DMS153 treated with DMSO at 0.1 percent for 48 hours (cell line): ENCODE results near the gene B3GNT2.

Experiments used
- DNase-seq: peaks from one replicate; lab custom pipeline; 2025; ENCODE audit not compliant: unreplicated experiment; lab: John Stamatoyannopoulos, UW

B3GNT2 gene

DNA sequence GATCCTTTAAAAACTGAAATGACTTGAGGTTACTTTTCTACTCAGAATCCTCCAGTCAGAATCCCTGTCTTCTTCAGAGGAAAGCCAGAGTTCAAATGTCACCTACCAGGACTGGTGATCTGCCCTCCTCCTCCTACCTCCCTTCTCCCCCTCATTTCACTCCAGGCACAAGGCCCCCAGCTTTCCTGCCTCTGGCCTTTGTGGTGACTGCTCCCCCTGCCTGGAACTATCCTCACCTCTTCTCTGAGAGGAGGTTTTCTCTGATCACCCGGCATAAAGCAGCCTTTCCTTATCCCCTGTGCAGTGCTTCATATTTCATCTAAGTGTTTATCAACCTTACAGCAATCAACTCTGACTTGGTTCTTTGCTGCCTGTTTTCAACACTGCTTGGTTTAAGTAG is 6.8 kb downstream of the B3GNT2 start:
- DNase-seq, result no peak

DNA sequence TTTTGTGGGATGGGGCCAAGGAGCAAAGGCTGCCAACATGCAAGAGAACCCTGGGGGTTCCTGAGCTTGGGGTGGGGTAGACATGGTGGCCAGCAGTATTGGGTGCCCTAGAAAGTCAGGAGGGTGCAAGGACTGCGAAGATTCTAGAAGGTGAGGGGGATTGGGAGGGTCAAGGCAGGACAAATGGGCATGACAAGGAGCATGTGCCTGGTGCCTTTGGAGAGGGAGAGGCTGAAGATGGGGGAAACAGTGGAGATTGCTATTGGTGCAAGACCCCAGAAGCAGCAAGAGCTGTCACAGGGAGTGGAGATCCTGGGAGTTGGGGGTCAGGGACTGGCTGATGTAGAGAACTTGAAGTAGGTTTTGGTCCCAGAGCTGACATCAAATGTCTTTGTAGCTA is 7.5 kb downstream of the B3GNT2 start:
- DNase-seq, result no peak

DNA sequence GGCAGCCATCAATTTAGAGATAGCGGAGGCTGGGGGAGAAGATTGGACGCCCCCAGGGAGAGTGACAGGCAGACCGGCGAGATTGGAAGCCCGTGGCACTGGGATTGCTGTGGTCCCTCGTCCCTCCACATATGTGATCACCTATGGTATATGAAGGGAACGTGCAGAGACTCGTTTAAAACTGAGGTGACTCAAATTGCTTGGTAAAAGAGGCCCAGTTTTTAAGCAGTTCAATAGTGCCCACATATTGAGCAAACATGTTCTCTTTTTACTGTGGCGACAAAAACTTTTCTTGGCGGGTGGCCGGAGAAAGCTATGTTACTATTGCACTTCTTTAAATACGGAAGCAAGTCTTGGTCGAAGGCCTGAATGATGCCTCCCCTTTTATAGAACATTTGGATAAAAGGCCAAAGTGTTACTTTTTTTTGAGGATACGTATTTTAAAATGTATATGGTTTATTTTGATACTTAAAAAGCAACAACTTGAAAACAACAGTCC is 9.1 kb downstream of the B3GNT2 start:
- DNase-seq, result no peak

DNA sequence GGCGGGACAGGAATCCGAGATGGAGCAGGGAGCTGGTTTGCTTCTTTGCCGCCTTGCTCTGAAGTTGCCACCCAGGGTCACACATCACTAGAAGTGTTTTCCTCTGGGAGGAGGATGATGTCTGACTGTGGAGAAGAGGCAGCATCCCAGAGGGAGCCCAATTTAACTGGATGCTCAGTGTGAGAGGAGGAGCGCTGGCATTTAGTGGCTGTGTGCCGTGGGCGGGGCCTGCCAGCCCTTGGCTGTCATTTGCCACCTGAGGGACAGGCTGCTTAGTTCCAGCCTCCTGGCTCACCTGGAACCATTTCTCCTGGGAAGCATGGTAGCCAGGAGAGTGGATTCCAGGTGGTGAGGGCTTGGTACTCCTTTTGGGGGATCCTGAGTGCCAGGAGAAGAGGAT is 9.6 kb downstream of the B3GNT2 start:
- DNase-seq, result no peak

DNA sequence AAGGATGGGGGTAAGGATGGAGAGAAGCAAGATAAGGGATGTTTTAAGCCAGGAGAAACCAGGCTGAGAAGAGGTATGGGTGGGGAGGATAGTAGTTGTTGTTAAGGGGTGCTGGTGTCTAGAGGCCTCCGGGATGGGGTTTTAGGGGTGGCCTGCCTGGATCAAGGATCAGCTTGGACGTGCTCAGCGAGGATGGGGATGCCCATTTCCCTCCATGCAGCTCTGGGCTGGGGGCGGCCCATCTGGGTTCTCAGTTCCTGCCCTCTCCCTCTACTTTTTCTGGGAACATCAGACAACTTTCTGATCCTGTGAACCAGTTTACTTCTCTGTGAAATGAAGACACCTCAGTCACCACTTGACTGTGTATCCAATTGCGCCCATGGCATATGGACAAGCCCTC is 10.1 kb downstream of the B3GNT2 start:
- DNase-seq, result no peak

DNA sequence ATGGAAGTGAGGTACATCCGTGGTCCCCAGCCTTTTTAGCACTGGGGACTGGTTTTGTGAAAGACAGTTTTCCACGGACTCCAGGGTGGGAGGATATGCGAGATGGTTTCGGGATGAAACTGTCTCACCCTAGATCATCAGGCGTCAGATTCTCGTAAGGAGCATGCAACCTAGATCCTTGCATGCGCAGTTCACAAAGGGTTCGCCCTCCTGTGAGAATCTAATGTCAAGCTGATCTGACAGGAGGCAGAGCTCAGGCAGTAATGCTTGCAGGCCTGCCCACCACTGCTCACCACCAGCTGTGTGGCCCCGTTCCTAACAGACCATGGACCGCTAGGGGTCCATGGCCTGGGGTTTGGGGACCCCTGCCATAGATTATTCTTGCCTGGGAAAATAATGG is 11.6 kb downstream of the B3GNT2 start:
- DNase-seq, result no peak

DNA sequence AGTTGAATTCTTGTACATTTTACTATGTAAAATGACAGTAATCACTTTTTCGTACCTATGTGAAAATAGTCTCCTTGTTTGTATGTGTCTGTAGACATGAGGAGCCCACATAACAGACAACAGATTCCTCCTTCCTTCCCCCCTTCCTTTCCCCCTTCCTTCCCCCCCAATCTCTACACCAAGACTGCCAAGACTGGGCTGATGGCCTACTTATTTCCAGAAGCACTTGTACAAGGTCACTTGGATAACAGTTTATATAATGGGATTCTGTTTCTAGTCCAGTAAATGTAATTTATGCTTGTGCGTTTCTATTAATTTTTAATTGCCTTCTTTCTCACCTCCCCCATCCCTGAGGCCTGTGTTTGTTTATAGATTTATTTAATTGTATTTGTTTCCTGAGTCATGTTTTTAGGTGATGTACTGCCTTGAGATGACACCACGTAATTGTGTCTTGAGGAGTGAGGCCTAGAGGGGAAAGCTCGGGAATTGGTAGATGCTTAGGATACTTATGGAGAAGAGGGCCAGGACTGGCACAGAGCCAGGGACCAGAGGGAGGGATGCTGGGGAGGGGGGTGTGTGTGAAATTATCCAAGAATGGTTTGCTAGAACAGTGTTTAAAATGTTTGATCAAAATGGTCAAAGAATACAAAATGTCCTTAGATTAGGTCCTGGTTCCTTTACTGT is 12.3 kb downstream of the B3GNT2 start:
- no peak for DNase-seq

DNA sequence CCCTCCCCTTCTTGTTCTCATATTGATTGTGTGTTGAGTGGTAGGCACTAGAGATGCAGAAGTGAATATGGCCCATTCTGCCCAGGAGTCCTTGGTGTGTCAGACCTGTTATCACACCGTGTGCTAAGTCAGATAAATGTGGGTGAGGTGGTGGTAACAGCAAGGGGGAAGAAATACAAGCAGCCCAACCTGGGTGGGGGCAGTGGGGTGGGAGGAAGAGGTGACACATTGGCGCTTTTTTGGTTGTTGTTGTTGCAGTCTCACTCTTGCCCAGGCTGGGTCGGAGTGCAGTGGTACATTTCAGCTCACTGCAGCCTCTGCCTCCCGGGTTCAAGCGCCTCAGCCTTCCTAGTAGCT is 12.8 kb downstream of the B3GNT2 start:
- DNase-seq, result no peak

DNA sequence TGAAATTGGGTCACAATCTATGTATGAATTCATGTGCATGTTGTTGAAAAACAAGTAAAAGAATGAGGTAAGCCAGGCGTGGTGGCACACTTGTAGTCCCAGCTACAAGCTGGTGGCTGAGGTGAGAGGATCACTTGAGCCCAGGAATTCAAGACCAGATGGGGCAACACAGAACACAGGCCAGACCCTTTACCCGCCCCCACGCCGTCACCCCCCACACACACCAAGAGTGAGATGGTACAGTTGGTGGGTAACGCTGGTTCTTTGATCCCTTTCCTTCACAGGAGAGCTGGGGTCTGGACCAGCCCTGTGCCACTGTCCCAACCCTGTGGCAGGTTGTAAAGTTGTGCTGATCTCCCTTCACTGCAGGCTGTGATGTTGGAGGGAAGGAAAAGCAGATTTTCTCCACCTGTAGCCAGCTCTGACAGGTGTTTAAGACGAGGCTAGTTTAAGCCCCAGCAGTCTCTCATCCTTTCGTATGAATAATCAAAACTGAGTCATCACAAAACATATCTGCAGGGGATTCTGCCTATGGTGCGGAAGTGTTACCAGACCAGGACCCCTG is 13.6 kb downstream of the B3GNT2 start:
- DNase-seq, result no peak

DNA sequence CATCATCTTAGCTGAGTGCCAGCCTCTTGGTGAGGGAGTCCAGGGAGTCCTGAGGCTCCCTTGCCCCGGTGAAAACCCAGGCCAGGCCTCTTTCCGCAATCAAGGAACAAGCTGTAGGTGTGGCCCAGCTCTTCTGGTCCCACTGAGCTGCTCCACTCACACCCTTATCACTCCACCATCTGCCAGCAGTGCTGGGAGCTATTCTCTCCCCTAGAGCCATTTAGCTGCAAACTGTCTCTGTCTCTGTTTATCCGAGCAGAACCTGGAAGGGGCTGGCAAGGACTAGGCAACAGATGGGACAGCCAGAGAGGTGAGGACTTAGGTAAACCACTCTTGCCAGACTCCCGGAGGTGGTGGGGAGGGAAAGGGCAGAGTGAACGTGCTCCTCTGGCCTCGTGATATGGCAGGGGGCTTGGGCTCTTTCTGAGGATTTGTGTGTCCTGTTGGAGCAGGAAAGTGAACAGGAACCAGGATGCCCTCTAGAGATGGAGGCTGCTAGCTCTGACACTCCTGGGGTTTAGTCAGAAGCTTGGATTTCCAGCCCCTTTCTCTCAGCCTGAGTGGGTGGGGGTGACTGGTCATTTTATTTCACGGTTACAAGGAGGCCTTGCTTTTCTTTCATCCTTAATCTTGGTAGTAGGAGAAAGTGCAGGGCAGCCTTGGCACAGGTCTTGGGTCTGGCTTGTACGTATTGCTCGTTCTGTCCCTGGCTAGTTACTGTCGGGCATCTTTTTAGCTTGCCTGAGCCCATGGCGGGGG is 19.6 kb downstream of the B3GNT2 start:
- no peak for DNase-seq

DNA sequence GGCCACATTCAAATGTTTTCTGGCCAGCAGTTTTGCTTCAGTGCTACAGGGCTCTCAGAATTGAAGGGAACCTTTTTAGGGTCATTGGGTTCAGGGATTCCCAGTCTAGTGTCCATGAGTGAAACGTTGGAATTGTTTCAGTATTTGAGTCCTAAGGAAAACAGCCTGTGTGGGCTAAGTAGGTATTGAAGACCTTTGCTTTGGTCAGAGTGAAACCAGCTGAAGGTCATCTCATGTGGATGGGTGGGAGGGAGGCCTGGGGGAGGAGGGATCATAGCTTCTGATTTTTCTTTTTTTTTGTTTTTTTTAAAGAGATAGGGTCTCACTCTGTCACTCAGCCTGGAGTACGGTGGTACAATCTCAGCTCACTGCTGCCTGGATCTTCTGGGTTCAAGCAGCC is 20.2 kb downstream of the B3GNT2 start:
- no peak for DNase-seq

DNA sequence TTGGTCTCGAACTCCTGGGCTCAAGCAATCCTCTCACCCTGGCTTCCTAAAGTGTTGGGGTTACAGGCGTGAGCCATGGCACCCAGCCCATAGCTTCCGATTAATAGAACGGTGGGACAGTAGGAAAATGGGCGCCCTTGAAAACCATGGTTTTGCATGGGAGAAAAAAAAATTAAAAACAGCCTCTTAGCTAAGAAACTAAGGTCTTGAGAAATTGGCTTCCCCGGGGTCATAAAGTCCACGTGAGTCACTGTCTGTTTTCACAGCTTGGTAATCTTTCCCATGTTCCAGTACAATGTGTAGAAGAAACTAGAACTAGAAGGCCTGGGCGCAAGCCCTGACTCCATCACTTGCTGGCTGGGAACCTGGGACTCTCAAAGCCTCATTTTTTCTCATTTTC is 20.7 kb downstream of the B3GNT2 start:
- no peak for DNase-seq

DNA sequence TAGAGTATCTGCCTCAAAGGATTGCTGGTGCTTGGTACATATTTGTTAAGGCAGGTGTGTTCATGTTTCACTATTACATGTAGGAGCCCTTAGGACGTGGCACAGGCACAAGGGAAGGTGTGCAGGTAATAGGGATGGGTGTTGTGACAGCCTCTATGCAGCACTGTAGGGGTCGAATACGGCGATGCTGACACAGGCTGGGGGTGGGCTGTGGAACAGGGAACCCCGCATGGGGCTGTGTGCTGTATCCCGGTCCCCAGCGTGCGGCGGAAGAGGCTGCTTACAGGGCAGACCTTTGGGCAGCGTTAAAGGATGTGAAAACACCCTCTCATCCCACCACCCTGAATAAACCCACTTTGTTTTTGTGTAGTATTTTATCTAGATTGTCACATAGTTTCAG is 21.5 kb downstream of the B3GNT2 start:
- no peak for DNase-seq

DNA sequence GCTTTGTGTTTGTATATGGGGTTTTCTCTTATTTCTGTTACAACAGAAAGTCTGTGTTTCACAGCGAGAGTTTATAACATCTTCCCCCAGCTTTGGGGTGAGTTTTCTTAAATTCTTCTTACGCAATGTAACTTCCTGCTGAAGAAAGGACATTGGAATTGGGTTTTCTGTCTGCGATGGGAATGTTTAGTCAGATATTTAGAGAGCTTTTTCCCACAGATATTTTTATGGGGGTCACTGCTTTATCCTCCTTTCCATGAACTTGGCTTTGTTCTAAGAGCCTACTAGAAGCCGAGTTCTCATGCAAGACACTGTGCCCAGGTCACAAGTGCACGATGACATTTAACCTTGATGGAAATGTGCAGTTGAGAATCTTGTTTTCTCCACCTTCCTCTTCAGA is 22.1 kb downstream of the B3GNT2 start:
- no peak for DNase-seq

DNA sequence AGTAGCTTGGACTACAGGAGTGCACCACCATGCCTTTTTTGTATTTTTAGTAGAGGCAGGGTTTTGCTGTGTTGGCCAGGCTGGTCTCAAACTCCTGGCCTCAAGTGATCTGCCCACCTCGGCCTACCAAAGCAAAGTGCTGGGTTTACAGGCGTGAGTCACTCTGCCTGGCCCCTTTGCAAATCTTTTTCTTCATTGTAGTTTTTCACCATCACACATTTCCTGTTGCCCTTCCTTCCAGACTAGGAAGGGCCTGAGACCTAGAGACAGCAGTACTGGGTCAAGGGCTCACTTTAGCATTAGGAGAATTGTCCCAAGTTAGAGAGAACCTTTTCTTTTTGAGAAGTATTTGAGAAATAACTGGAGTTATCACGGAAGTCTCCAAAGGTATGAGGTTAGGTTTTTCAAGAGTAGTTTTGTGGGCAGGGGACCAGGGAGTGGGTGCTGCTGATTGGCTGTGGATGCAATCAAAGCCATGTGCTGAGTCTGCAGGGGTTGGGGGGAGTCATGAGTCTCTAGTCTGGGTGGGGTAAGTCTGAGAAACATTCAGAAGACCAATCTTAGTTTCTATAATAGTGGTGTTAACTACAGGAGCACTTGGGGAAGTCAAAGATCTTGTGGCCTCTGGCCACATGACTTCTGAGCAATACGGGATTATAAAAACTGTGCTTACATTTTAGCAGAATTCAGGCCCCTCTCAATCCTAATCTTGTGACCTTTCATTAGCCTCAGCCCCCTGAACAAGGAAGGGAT is 23.7 kb downstream of the B3GNT2 start:
- no peak for DNase-seq

DNA sequence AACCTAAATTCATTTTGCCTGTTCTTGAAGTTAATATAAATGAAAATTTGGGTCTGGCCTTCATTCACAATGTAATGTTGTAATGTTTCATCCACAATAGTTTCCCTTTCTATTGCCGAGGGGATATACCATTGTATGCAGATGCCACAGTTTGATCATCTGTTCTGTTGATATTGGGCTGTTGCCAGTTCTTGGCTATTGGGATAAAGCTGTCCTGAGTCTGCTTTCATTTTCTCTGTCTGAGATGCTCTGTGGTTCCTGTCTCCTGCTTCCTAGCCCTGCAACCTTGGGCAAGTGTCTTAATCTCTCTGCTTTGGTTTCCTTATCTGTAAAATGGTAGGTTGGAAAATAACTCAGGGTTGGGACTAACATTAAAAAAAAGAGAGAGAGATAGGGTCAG is 25.2 kb downstream of the B3GNT2 start:
- no peak for DNase-seq

DNA sequence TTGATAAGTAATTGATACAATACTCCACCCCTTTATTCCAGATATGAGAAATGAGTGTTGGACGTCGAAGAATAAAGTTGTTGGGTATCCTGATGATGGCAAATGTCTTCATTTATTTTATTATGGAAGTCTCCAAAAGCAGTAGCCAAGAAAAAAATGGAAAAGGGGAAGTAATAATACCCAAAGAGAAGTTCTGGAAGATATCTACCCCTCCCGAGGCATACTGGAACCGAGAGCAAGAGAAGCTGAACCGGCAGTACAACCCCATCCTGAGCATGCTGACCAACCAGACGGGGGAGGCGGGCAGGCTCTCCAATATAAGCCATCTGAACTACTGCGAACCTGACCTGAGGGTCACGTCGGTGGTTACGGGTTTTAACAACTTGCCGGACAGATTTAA is 26.3 kb downstream of the B3GNT2 start:
- no peak for DNase-seq

DNA sequence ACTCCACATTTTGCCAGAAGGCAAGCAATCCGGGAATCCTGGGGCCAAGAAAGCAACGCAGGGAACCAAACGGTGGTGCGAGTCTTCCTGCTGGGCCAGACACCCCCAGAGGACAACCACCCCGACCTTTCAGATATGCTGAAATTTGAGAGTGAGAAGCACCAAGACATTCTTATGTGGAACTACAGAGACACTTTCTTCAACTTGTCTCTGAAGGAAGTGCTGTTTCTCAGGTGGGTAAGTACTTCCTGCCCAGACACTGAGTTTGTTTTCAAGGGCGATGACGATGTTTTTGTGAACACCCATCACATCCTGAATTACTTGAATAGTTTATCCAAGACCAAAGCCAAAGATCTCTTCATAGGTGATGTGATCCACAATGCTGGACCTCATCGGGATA is 26.8 kb downstream of the B3GNT2 start:
- DNase-seq, result no peak

DNA sequence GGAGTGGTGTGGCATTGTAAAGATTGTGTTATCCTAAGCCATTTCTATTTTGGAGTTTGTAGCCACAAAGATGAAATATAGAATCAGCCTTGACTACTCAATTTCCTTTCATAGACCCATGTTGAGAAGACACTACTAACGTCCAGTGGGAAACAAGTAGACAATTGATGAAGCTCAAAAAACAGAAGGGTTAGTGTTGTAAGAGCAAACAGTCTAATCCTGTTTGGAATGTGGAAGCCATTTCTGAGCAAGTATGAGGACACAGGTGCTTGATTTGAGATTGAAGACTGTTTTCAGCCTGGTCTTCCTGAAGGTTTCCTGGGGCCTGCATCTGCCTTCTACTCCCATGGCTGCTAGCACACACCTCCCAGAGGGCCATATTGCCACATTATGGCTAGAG is 29.1 kb downstream of the B3GNT2 start:
- no peak for DNase-seq

DNA sequence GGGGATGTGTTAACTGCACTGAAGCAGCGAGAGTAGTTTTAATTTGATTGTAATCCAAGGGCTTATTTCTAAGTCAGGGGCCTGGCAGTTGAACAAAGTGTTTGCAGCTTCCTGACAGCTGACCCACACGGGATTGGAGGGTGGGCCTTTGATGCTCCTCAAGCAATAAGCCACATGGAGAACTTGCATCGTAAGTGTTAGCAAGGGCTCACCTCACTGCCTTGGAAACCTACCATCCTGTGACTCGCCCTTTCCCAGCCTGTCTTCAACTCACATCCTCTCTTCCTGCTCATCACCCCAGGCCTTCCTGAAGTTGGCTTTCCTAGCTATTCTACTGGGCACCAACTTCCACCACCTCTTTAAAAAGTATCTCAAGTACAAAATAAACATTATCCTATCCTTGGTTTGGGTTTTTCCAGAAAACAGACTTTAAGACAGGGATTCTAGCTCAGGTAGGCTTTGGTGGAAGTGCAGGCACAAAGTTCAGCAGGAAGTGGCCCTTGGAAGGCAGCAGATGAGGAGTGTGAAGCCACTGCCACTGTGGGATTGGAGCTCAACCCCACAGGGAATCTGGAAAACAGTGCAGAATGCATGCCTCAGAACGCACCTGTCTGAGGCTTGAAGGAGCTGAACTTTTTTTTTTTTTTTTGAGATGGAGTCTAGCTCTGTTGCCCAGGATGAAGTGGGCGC is 31.6 kb downstream of the B3GNT2 start:
- no peak for DNase-seq

DNA sequence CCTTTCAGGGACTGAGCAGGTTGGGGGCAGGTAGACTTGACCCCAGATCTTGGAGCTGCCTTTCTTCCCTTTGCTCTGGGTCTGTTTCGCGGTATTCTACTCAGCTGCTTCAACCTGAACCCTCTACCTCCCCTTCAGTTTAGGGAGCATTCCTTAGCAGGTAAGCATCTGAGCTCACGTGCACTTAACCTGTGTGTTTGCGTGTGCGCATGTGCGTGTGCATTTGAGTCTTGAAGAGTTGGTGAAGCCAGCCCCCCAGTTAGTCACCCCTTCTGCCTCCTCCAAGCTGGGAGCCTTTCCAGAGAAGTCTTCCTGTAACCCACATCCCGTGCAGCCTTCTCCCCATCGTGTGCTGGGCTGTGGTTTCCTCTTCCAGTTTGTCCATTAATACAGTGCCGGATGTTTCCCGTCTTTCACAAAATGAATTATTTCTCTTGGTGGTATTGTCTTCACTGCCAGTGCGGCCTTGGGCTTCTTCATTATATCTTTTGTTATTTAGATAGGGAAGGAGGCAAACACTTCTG is 33.2 kb downstream of the B3GNT2 start:
- no peak for DNase-seq
